ENCODE data around the gene DDX10. TPM values are rescaled to one million over a fixed set of nuclear protein-coding genes. Genes with fewer than 3 reads are reported as not detected.

DDX10 gene
- total RNA-seq, 2 donors from 2014 or later: 12.6 to 17.6 TPM

GRCh38 chr11:108873941-108874340, 209.1 kb downstream of the DDX10 start:
- no peak for DNase-seq
- no peaks in the 10 kb centered on the region for H3K4me1 ChIP-seq
- TF ChIP-seq, protein P1, sequence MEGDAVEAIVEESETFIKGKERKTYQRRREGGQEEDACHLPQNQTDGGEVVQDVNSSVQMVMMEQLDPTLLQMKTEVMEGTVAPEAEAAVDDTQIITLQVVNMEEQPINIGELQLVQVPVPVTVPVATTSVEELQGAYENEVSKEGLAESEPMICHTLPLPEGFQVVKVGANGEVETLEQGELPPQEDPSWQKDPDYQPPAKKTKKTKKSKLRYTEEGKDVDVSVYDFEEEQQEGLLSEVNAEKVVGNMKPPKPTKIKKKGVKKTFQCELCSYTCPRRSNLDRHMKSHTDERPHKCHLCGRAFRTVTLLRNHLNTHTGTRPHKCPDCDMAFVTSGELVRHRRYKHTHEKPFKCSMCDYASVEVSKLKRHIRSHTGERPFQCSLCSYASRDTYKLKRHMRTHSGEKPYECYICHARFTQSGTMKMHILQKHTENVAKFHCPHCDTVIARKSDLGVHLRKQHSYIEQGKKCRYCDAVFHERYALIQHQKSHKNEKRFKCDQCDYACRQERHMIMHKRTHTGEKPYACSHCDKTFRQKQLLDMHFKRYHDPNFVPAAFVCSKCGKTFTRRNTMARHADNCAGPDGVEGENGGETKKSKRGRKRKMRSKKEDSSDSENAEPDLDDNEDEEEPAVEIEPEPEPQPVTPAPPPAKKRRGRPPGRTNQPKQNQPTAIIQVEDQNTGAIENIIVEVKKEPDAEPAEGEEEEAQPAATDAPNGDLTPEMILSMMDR (IDR thresholded peaks at IDR 0.05): no peak

GRCh38 chr11:108875134-108875533, 210.3 kb downstream of the DDX10 start:
- DNase-seq: no peak
- Histone ChIP-seq H3K36me3 (no peaks in the 10 kb centered on the region), H3K27me3 (no peaks in the 10 kb centered on the region), H3K4me1 (no peaks in the 10 kb centered on the region), H3K9me3 (no peaks in the 10 kb centered on the region), H3K27ac (no peak overlapping the region), H3K4me3 (no peak overlapping the region), H3K9ac (ENCODE audit: low read depth in 2 of 2, low read length in 2 of 2) (no peak overlapping the region)
- TF ChIP-seq, protein P1 (IDR thresholded peaks at IDR 0.05): no peak
- intact Hi-C loops (cut with DNase I): no loop called here

More at GRCh38 chr11:108873941-108874340, 209.1 kb downstream of the DDX10 start:
- Histone ChIP-seq H3K27me3 (no peaks in the 10 kb centered on the region), H3K9ac (ENCODE audit: low read depth in 2 of 2, low read length in 2 of 2) (no peak overlapping the region), H3K4me3 (no peak overlapping the region), H3K27ac (no peak overlapping the region), H3K36me3 (no peaks in the 10 kb centered on the region), H3K9me3 (no peaks in the 10 kb centered on the region)
- intact Hi-C loops (cut with DNase I): no loop called here

GRCh38 chr11:108877178-108877577, 212.3 kb downstream of the DDX10 start:
- intact Hi-C loops (cut with DNase I): no loop called here
- TF ChIP-seq, protein P1 (IDR thresholded peaks at IDR 0.05): no peak
- Histone ChIP-seq H3K27ac (no peak overlapping the region), H3K9me3 (no peaks in the 10 kb centered on the region), H3K9ac (ENCODE audit: low read depth in 2 of 2, low read length in 2 of 2) (no peak overlapping the region), H3K36me3 (no peaks in the 10 kb centered on the region), H3K4me1 (no peaks in the 10 kb centered on the region), H3K27me3 (no peaks in the 10 kb centered on the region), H3K4me3 (no peak overlapping the region)
- no peak for DNase-seq

- H3K36me3 ChIP-seq: no peaks in the 10 kb centered on the region
- no peak overlapping the region for H3K27ac ChIP-seq
- H3K27me3 ChIP-seq: no peaks in the 10 kb centered on the region
- H3K4me3 ChIP-seq: no peak overlapping the region
- DNase-seq: no peak
- intact Hi-C loops (cut with DNase I): no loop called here
- no peak overlapping the region for H3K9ac ChIP-seq (ENCODE audit: low read depth in 2 of 2, low read length in 2 of 2)
- no peaks in the 10 kb centered on the region for H3K4me1 ChIP-seq
- TF ChIP-seq, protein P1 (IDR thresholded peaks at IDR 0.05): no peak
- H3K9me3 ChIP-seq: no peaks in the 10 kb centered on the region
These were observed 215.6 kb downstream of the DDX10 start for GRCh38 chr11:108880510-108880909.

DNA sequence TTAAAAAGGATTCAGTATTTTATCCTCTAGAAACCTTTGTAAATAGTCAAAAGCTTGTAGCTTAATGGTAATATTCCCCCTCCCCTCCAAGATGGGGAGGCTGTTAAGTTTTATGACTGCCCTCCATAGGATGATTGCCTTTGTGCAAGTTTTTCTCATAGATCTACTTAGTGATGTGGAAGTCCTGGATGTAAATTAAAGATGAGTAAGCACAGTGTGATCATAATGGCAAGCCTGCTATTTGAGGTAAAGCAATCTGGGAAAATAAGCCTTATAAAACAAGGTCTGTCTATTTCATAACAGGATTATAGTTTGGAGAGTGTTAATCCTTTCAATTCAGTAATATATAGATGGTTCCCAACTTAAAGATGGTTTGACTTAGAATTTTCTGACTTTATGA, 216.3 kb downstream of the DDX10 start:
- Histone ChIP-seq H3K9me3 (no peaks in the 10 kb centered on the region), H3K27me3 (no peaks in the 10 kb centered on the region), H3K36me3 (no peaks in the 10 kb centered on the region), H3K9ac (ENCODE audit: low read depth in 2 of 2, low read length in 2 of 2) (no peak overlapping the region), H3K4me1 (no peaks in the 10 kb centered on the region), H3K4me3 (no peak overlapping the region), H3K27ac (no peak overlapping the region)
- TF ChIP-seq, protein P1 (IDR thresholded peaks at IDR 0.05): no peak
- DNase-seq: no peak
- intact Hi-C loops (cut with DNase I): no loop called here

Measured in colonic mucosa (tissue), 4 donors.